ENCODE results near the gene CCDC146.
"Not testable (repeated sequence)": the region's sequence is repeated elsewhere in the genome, so short reads cannot be mapped to it uniquely, and the experiment has no call there.

Gene CCDC146, protein sequence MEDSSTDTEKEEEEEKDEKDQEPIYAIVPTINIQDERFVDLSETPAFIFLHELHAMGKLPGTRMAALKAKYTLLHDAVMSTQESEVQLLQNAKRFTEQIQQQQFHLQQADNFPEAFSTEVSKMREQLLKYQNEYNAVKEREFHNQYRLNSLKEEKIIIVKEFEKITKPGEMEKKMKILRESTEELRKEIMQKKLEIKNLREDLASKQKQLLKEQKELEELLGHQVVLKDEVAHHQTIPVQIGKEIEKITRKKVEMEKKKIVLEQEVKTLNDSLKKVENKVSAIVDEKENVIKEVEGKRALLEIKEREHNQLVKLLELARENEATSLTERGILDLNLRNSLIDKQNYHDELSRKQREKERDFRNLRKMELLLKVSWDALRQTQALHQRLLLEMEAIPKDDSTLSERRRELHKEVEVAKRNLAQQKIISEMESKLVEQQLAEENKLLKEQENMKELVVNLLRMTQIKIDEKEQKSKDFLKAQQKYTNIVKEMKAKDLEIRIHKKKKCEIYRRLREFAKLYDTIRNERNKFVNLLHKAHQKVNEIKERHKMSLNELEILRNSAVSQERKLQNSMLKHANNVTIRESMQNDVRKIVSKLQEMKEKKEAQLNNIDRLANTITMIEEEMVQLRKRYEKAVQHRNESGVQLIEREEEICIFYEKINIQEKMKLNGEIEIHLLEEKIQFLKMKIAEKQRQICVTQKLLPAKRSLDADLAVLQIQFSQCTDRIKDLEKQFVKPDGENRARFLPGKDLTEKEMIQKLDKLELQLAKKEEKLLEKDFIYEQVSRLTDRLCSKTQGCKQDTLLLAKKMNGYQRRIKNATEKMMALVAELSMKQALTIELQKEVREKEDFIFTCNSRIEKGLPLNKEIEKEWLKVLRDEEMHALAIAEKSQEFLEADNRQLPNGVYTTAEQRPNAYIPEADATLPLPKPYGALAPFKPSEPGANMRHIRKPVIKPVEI

DNA sequence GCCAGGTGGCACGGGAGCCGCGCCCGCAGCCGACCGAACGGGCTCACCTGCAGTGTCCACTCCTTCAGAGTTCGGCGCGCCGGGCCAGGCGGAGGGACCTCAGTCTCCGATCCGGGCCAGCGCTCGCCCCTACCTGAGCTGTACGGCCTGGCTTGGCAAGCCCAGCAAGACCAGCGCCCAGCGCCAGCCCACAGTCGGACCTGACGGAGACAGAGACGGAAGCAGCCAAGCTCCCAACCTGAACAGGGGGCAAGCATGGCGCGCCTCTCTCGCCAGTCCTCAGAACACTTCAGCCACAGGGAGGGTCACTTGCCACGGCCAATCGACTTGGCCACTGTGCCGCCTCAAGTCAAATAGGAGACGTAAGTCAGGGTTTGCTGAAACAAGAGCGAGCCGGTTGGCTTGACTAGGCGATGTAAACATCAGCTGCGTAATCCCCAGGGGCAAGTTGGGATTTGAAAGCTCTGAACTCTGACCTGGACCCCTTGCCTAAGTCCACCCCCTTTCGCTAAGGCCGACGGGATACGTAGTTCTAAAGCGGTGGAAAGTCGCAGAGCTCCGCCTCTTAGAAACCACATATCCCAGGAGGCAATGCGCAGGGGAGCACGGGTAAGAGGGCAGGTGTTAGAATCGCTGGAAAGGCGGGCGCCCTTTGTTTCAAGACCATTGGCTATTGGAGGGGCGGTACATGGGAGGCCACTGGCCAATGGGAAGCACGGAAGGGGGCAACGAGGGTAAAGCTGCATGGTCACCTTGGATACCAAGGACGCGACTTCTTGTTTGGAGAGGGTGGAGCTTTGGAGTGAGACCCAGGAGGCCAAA lies at the start of gene CCDC146:
Gene CCDC146, plus strand, starts transcription at position 756 of the 822 bp plus-strand sequence. CDS start 45,054 bp downstream, outside the sequence.
- H3K9ac ChIP-seq (ENCODE audit: low read length): peak within 1 kb of the TSS; percentile 71
- not testable (repeated sequence) for H3K4me1 ChIP-seq (ENCODE audit: insufficient read depth, low read length); H3K9me3 ChIP-seq (ENCODE audit: low read length); H3K27me3 ChIP-seq (ENCODE audit: control insufficient read depth in 1 of 2, insufficient read depth in 2 of 2, low read length in 2 of 2); H3K36me3 ChIP-seq (ENCODE audit: insufficient read depth, low read length); H3K27ac ChIP-seq (ENCODE audit: low read depth, low read length)
- H3K4me3 ChIP-seq (ENCODE audit: low read depth in 1 of 2, low read length in 2 of 2): peak within 1 kb of the TSS; percentile 50 to 79

DNA sequence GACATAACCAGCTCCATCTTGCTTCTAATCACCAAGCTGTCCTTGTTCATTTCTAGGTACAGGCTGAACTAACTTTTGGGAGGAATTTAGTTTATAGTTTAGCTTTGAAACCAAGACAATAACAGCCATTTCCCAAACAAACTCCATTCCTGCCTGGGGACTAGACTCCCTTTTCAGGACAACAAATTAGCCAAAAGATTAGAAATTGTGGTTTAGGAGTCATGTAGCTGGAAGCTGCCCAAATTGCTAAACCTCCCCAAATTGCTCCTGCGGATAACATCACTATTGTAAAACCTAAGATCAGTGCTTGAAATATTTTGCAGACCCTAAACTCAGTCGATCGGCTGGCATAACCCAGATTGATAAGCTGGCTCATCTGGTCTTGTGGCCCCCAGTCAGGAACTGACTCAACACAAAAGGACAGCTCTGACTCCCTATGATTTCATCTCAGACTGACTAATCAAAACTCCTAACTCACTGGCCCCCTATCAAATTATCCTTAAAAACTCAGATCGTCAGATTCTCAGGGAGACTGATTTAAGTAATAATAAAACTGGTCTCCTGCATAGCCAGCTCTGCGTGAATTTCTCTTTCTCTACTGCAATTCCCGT lies 47.5 kb upstream of the CCDC146 start:
- H3K4me3 ChIP-seq (ENCODE audit: low read depth in 1 of 2, low read length in 2 of 2); H3K27ac ChIP-seq (ENCODE audit: low read depth, low read length); H3K4me1 ChIP-seq (ENCODE audit: insufficient read depth, low read length); H3K9me3 ChIP-seq (ENCODE audit: low read length); H3K36me3 ChIP-seq (ENCODE audit: insufficient read depth, low read length); H3K27me3 ChIP-seq (ENCODE audit: control insufficient read depth in 1 of 2, insufficient read depth in 2 of 2, low read length in 2 of 2); H3K9ac ChIP-seq (ENCODE audit: low read length): not testable (repeated sequence)

DNA sequence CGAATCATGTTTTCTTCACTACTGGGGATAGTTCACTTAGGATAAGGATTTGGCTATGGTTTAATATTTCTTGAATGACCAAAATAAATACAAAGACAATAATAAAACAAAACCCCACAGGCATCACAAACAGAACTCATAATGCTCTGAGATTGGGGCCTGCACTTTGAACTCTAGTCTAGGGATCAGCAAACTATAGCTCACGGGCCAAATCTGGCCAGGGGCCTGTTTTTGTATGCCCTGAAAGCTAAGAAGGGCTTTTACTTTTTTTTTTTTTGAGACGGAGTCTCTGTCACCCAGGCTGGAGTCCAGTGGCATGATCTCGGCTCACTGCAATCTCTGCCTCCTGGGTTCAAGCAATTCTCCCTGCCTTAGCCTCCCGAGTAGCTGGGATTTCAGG lies 45.4 kb upstream of the CCDC146 start:
- H3K9me3 ChIP-seq (ENCODE audit: low read length); H3K4me1 ChIP-seq (ENCODE audit: insufficient read depth, low read length); H3K36me3 ChIP-seq (ENCODE audit: insufficient read depth, low read length); H3K9ac ChIP-seq (ENCODE audit: low read length); H3K27me3 ChIP-seq (ENCODE audit: control insufficient read depth in 1 of 2, insufficient read depth in 2 of 2, low read length in 2 of 2); H3K4me3 ChIP-seq (ENCODE audit: low read depth in 1 of 2, low read length in 2 of 2); H3K27ac ChIP-seq (ENCODE audit: low read depth, low read length): not testable (repeated sequence)

DNA sequence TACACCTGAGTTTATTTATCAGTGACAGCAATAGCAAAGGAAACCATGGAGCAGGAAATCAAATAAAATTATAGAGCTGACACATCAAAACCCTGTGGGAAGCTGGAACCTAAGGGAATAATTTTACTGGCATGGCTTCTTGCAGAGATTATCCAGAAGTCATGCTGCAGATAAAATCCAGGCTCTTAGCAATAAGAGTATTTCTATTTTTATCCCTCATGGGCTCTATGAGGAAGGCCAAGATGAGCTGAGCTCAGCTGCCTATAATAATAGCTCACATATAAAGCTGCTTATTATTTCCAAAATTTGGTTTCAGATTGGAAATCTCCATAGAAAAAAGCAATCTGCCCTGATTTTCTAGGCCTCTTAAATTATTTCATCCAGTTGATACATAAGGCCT lies 43.3 kb upstream of the CCDC146 start:
- H3K9me3 ChIP-seq (ENCODE audit: low read length); H3K4me1 ChIP-seq (ENCODE audit: insufficient read depth, low read length); H3K27me3 ChIP-seq (ENCODE audit: control insufficient read depth in 1 of 2, insufficient read depth in 2 of 2, low read length in 2 of 2); H3K9ac ChIP-seq (ENCODE audit: low read length); H3K36me3 ChIP-seq (ENCODE audit: insufficient read depth, low read length); H3K4me3 ChIP-seq (ENCODE audit: low read depth in 1 of 2, low read length in 2 of 2); H3K27ac ChIP-seq (ENCODE audit: low read depth, low read length): not testable (repeated sequence)

DNA sequence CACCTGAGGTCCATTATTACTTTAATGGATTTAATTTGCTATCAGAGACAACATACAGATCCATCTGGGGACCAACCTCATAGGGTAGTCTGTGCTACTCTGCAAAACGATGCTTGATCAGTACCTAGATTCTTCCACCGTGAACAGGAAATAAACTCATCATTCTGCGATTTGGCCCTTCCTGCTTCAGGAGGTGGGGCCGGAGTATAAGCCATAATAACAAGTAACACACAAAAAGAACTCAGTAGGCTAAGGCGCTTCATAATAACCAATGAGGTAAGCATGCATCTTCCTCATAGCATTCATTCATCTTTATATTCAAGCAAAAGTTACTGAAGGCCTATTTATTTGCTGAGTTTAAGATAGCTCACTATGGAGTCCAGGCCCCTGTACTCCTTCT lies 42.8 kb upstream of the CCDC146 start:
- not testable (repeated sequence) for H3K9ac ChIP-seq (ENCODE audit: low read length); H3K27ac ChIP-seq (ENCODE audit: low read depth, low read length); H3K4me1 ChIP-seq (ENCODE audit: insufficient read depth, low read length); H3K27me3 ChIP-seq (ENCODE audit: control insufficient read depth in 1 of 2, insufficient read depth in 2 of 2, low read length in 2 of 2); H3K4me3 ChIP-seq (ENCODE audit: low read depth in 1 of 2, low read length in 2 of 2); H3K36me3 ChIP-seq (ENCODE audit: insufficient read depth, low read length); H3K9me3 ChIP-seq (ENCODE audit: low read length)

DNA sequence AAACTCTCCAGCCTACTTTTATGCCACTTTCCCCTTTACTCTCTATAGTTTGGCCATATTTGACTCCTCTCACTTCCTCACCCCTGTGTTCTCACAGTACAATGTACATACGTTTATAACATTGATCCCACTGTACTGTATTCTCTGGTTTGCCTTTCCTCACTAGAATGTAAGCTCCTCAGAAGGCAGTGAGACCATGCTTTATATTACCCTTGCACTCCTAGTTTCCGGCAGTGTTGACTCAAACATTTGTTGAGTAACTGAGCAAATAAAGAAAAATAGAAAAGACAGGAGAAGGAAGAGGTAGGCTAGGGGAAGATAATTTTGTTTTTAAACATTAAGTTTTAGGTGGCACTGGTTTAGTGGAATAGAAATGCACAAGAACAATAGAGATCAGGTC lies 42.2 kb upstream of the CCDC146 start:
- not testable (repeated sequence) for H3K27ac ChIP-seq (ENCODE audit: low read depth, low read length); H3K4me3 ChIP-seq (ENCODE audit: low read depth in 1 of 2, low read length in 2 of 2); H3K4me1 ChIP-seq (ENCODE audit: insufficient read depth, low read length); H3K9ac ChIP-seq (ENCODE audit: low read length); H3K9me3 ChIP-seq (ENCODE audit: low read length); H3K27me3 ChIP-seq (ENCODE audit: control insufficient read depth in 1 of 2, insufficient read depth in 2 of 2, low read length in 2 of 2); H3K36me3 ChIP-seq (ENCODE audit: insufficient read depth, low read length)

DNA sequence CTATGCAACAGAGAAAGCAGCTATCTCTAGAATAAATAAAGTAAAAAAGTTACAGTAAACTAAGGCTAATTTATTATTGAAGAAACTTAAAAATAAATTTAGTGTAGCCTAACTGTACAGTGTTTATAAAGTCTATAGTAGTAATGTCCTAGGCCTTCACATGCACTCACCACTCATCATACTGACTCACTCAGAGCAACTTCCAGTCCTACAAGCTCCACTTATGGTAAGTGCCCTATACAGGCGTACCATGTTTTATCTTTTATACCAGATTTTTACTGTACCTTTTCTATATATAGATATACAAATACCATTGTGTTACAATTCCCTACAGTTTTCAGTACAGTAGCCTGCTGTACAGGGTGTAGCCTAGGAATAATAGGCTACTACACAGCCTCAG lies 40.2 kb upstream of the CCDC146 start:
- H3K36me3 ChIP-seq (ENCODE audit: insufficient read depth, low read length); H3K27ac ChIP-seq (ENCODE audit: low read depth, low read length); H3K27me3 ChIP-seq (ENCODE audit: control insufficient read depth in 1 of 2, insufficient read depth in 2 of 2, low read length in 2 of 2); H3K4me3 ChIP-seq (ENCODE audit: low read depth in 1 of 2, low read length in 2 of 2); H3K9me3 ChIP-seq (ENCODE audit: low read length); H3K9ac ChIP-seq (ENCODE audit: low read length); H3K4me1 ChIP-seq (ENCODE audit: insufficient read depth, low read length): not testable (repeated sequence)

DNA sequence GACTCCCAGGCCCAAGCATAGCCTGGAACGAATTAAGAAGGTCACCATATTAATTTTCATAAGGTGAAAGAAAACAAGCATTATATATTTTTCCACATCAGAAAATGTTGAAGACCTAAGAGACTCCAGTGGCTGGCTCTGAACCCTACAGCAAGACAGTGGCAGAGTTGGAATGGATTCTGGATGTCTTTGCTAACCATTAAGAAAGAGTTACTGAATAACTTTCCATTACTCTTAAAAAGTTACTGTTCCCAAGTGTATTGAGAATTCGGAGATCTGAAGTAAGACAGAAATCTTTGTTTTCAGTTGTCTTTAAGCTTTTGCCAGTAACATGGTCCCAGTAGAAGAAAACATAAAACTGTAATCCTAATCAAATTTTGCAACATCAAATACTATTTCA lies 30.1 kb upstream of the CCDC146 start:
- not testable (repeated sequence) for H3K4me3 ChIP-seq (ENCODE audit: low read depth in 1 of 2, low read length in 2 of 2); H3K4me1 ChIP-seq (ENCODE audit: insufficient read depth, low read length); H3K36me3 ChIP-seq (ENCODE audit: insufficient read depth, low read length); H3K9me3 ChIP-seq (ENCODE audit: low read length); H3K27me3 ChIP-seq (ENCODE audit: control insufficient read depth in 1 of 2, insufficient read depth in 2 of 2, low read length in 2 of 2); H3K27ac ChIP-seq (ENCODE audit: low read depth, low read length); H3K9ac ChIP-seq (ENCODE audit: low read length)

DNA sequence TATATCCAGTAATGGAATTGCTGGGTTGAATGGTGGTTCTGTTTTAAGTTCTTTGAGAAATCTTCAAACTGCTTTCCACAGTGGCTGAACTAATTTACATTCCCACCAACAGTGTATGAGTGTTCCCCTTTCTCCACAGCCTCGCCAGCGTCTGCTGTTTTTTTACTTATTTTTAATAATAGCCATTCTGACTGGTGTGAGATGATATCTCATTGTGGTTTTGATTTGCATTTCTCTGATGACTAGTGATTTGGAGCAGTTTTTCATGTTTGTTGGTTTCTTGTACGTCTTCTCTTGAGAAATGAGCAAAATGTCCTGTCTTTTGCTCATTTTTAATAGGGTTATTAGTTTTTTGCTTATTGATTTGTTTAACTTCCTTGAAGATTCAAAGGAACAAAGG lies 21.9 kb upstream of the CCDC146 start:
- not testable (repeated sequence) for H3K36me3 ChIP-seq (ENCODE audit: insufficient read depth, low read length); H3K4me1 ChIP-seq (ENCODE audit: insufficient read depth, low read length); H3K27ac ChIP-seq (ENCODE audit: low read depth, low read length); H3K9ac ChIP-seq (ENCODE audit: low read length); H3K4me3 ChIP-seq (ENCODE audit: low read depth in 1 of 2, low read length in 2 of 2); H3K27me3 ChIP-seq (ENCODE audit: control insufficient read depth in 1 of 2, insufficient read depth in 2 of 2, low read length in 2 of 2); H3K9me3 ChIP-seq (ENCODE audit: low read length)

DNA sequence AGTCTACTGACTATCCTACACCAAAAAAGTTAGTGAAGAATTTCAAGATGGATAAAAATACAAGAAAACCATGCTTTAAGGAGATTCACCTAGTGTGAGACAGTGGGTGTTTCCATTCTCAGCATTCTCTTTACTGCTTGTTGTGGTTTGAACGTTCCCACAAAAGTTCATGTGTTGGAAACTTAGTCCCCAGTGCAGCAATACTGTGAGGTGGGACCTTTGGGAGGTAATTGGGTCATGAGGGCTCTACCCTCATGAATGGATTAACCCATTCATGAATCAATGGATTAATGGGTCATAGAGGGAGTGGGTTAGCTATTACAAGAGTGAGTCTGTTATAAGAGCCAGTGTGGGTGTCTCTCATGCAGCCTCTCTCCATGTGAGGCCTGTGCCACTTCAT lies 21.2 kb upstream of the CCDC146 start:
- H3K9me3 ChIP-seq (ENCODE audit: low read length); H3K27me3 ChIP-seq (ENCODE audit: control insufficient read depth in 1 of 2, insufficient read depth in 2 of 2, low read length in 2 of 2); H3K4me3 ChIP-seq (ENCODE audit: low read depth in 1 of 2, low read length in 2 of 2); H3K4me1 ChIP-seq (ENCODE audit: insufficient read depth, low read length); H3K27ac ChIP-seq (ENCODE audit: low read depth, low read length); H3K36me3 ChIP-seq (ENCODE audit: insufficient read depth, low read length); H3K9ac ChIP-seq (ENCODE audit: low read length): not testable (repeated sequence)

DNA sequence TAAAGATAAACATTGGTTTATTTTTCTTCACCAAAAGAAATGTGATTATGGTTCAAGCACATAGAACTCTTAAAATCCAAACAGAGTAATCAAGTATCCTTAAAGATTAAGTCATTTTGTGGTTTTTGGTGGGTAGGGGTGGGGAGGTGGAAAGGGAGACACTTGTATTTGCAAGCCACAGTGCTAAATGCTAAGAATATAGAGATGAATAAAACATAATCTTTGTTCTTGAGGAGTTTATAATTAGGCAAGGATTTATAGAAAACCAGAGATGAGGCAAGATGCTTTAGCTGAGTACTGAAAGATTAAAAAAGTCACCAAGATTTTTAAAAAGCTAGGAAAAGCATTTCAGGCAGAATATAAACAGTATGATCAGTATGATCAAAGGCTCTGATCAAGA lies 19.7 kb upstream of the CCDC146 start:
- not testable (repeated sequence) for H3K4me1 ChIP-seq (ENCODE audit: insufficient read depth, low read length); H3K9me3 ChIP-seq (ENCODE audit: low read length); H3K36me3 ChIP-seq (ENCODE audit: insufficient read depth, low read length); H3K9ac ChIP-seq (ENCODE audit: low read length); H3K27ac ChIP-seq (ENCODE audit: low read depth, low read length); H3K4me3 ChIP-seq (ENCODE audit: low read depth in 1 of 2, low read length in 2 of 2); H3K27me3 ChIP-seq (ENCODE audit: control insufficient read depth in 1 of 2, insufficient read depth in 2 of 2, low read length in 2 of 2)

Measured in muscle layer of colon (tissue), 2 donors.